Thyroid gland (tissue), 4 donors: ENCODE measurements around the gene TXLNA. TPM values are rescaled to one million over a fixed set of nuclear protein-coding genes. Genes with fewer than 3 reads are reported as not detected.
"Not testable (repeated sequence)": the region's sequence is repeated elsewhere in the genome, so short reads cannot be mapped to it uniquely, and the experiment has no call there.

Source experiments
- DNase-seq, 2 donors: peaks; one replicate each; pipeline ENCODE4 v3.0.0-alpha.2; 2019
- H3K27ac ChIP-seq, 3 donors: fragments of 200-600 bp; sonication (generic); 1 replicate in 2 of 3; 2 replicates in 1 of 3; pipeline ENCODE4 v1.5.1; 2016 to 2019; ENCODE audit warnings: mild to moderate bottlenecking in 1 of 3, moderate library complexity in 1 of 3
- H3K27me3 ChIP-seq: fragments of 200-600 bp; sonication (generic); one replicate; pipeline ENCODE4 v1.5.1; 2019
- H3K36me3 ChIP-seq, 2 donors: fragments of 200-600 bp; sonication (generic); one replicate each; pipeline ENCODE4 v1.5.1; 2016 to 2019
- H3K4me1 ChIP-seq, 2 donors: fragments of 200-600 bp; sonication (generic); one replicate each; pipeline ENCODE4 v1.5.1; 2017 to 2019
- H3K4me3 ChIP-seq, 3 donors: fragments of 200-600 bp; sonication (generic); replicated peaks in 1 of 3; 1 replicate in 2 of 3; 2 replicates in 1 of 3; pipeline ENCODE4 v1.5.1; 2016; ENCODE audit warnings: mild to moderate bottlenecking in 1 of 3
- H3K9me3 ChIP-seq: fragments of 200-600 bp; sonication (generic); one replicate; pipeline ENCODE4 v1.5.1; 2017
- POLR2A ChIP-seq, 2 donors: fragments of 450-650 bp; IDR thresholded peaks; one replicate each; pipeline ENCODE4 v1.6.1; 2017; ENCODE audit warnings: antibody characterized with exemption in 2 of 2, mild to moderate bottlenecking in 2 of 2, moderate library complexity in 1 of 2
- WGBS, 2 donors: methylation state at CpG; one replicate each; pipeline ENCODE4 v1.1.5; 2017; 5-methylcytosine and 5-hydroxymethylcytosine counted together
- intact Hi-C: fragments of 100-400 bp; cut with DNase I; formaldehyde crosslinking; loops from one replicate; pipeline ENCODE4 v1.15.1; 2023
- total RNA-seq, 4 donors: library from RNA; depleted of rRNA; stranded (reverse); fragments of >200 nt; gene quantifications; one replicate each; pipeline ENCODE4 v1.2.3, GENCODE V29; 2016
- TF ChIP-seq, protein P1 (sequence below), 6 experiments: fragments of 200-600 bp in 3 of 6; fragments of 450-650 bp in 3 of 6; sonication (generic) in 3 of 6; IDR thresholded peaks; one replicate each; pipeline ENCODE4 v1.5.1; 2016 to 2019; ENCODE audit warnings: antibody characterized with exemption in 6 of 6, mild to moderate bottlenecking in 2 of 6, inconsistent platforms in 1 of 6, moderate library complexity in 1 of 6

TXLNA gene
- total RNA-seq, 4 donors from 2014 or later = 47.7 to 69.4 (median 60.6) TPM

- intact Hi-C loops = no loop called here
- no peak for DNase-seq
- Histone ChIP-seq H3K9me3 (no peaks in the 10 kb centered on the region), H3K36me3 (no peaks in the 10 kb centered on the region), H3K4me3 (no peak overlapping the region), H3K4me1 (peaks cover 15 to 17% of the 10 kb centered on the region in 2 donors), H3K27me3 (no peaks in the 10 kb centered on the region), H3K27ac (peak overlapping the region in 1 of 3 donors; percentile 19)
- 90 to 93% methylated on average over 3 of the region's 3 CpGs for WGBS, 2 donors
- TF ChIP-seq, protein P1, sequence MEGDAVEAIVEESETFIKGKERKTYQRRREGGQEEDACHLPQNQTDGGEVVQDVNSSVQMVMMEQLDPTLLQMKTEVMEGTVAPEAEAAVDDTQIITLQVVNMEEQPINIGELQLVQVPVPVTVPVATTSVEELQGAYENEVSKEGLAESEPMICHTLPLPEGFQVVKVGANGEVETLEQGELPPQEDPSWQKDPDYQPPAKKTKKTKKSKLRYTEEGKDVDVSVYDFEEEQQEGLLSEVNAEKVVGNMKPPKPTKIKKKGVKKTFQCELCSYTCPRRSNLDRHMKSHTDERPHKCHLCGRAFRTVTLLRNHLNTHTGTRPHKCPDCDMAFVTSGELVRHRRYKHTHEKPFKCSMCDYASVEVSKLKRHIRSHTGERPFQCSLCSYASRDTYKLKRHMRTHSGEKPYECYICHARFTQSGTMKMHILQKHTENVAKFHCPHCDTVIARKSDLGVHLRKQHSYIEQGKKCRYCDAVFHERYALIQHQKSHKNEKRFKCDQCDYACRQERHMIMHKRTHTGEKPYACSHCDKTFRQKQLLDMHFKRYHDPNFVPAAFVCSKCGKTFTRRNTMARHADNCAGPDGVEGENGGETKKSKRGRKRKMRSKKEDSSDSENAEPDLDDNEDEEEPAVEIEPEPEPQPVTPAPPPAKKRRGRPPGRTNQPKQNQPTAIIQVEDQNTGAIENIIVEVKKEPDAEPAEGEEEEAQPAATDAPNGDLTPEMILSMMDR (IDR thresholded peaks at IDR 0.05) = no peak
- TF ChIP-seq POLR2A (IDR thresholded peaks at IDR 0.05) = no peak
Observed at GRCh38 chr1:32144033-32144432, 35.4 kb upstream of the TXLNA start.

GRCh38 chr1:32147799-32148198 is 31.7 kb upstream of the TXLNA start:
- H3K9me3 ChIP-seq, DNase-seq, H3K36me3 ChIP-seq, intact Hi-C loops, H3K4me3 ChIP-seq, H3K27ac ChIP-seq, H3K27me3 ChIP-seq: not testable (repeated sequence)
- WGBS, 2 donors = 94 to 96% methylated on average over 5 of the region's 5 CpGs
- H3K4me1 ChIP-seq = peaks cover 17 to 20% of the 10 kb centered on the region in 2 donors

DNA sequence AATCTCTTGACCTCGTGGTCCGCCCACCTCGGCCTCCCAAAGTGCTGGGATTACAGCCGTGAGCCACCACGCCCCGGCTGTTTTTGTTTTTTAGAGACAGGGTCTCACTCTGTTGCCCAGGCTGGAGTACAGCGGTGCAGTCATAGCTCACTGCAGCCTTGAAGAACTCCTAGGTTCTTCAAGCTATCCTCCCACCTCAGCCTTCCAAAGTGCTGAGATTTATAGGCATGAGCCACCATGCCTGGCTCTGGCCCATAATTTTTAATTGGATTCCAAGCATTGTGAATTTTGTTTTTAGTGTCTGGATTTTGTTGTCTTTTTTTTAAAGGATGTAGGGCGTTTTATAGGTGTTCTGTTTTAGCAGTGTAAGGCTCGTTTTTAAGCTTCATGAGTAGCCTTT is 28.6 kb upstream of the TXLNA start:
- Histone ChIP-seq H3K27ac (no peak overlapping the region), H3K27me3 (no peaks in the 10 kb centered on the region), H3K36me3 (peaks cover 0 to 6% of the 10 kb centered on the region in 2 donors), H3K4me3 (no peak overlapping the region), H3K4me1 (peaks cover 6 to 11% of the 10 kb centered on the region in 2 donors), H3K9me3 (no peaks in the 10 kb centered on the region)
- 88% methylated on average over 9 of the region's 9 CpGs for WGBS, 2 donors
- no peak for TF ChIP-seq POLR2A (IDR thresholded peaks at IDR 0.05)
- TF ChIP-seq, protein P1 (IDR thresholded peaks at IDR 0.05) = no peak
- intact Hi-C loops = no loop called here
- DNase-seq = no peak

DNA sequence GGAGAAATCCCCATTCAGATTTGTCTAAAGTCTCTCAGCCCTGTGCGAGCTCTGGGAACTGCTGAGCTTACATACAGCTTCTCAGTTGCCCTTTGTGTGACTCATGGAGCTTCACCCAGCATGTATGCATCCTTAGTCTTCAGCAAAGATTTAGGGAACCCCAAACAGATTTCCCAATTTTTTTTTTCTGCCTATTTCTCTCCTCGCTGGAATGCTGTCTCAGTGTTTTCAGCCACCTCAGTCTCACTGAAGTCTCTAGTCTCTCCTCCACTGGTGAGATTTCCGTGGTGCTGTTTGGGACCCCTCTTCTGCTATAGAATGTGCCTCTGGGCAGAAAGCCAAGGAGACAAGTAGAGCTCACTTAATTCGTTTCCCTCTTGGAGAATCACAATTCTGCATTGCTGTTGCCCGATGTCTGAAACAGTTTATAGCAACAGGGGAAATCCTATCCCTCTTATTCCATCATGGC is 28.1 kb upstream of the TXLNA start:
- no peak for DNase-seq
- Histone ChIP-seq H3K4me1 (peaks cover 6 to 11% of the 10 kb centered on the region in 2 donors), H3K36me3 (peaks cover 0 to 8% of the 10 kb centered on the region in 2 donors), H3K27ac (no peak overlapping the region), H3K9me3 (no peaks in the 10 kb centered on the region), H3K4me3 (no peak overlapping the region), H3K27me3 (no peaks in the 10 kb centered on the region)
- WGBS, 2 donors = 35 to 40% methylated on average over 5 of the region's 5 CpGs
- TF ChIP-seq, protein P1 (IDR thresholded peaks at IDR 0.05) = no peak
- intact Hi-C loops = no loop called here

GRCh38 chr1:32159189-32159588 is 20.3 kb upstream of the TXLNA start:
- no peaks in the 10 kb centered on the region for H3K27me3 ChIP-seq
- H3K4me3 ChIP-seq = no peak overlapping the region
- 57 to 75% methylated on average over 3 of the region's 3 CpGs for WGBS, 2 donors
- DNase-seq = peak in 1 of 2 donors; percentile 6
- intact Hi-C loops = no loop called here
- H3K4me1 ChIP-seq = peaks cover 0 to 4% of the 10 kb centered on the region in 2 donors
- H3K36me3 ChIP-seq = peaks cover 54 to 71% of the 10 kb centered on the region in 2 donors
- H3K9me3 ChIP-seq = no peaks in the 10 kb centered on the region
- TF ChIP-seq, protein P1 (IDR thresholded peaks at IDR 0.05) = no peak
- TF ChIP-seq POLR2A (IDR thresholded peaks at IDR 0.05) = no peak
- no peak overlapping the region for H3K27ac ChIP-seq

DNA sequence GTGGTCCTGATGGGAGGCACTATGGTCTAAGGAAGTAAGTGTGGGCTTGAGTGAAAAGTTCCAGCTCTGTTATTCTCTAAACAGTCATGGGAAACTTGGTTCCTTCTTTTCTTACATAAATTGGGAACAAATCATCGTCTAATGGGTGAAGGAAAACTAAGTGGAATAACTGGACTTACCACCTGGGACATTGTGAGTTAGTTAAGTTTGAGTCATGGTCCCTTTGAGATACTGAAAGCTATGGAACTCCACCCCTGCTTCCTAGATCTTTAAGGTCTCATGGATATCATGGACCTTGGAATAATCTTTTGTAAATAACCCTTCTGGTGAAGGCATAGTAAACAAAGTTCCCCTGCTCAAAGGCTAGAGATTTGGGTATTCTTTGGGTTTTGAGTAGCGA is 16.1 kb upstream of the TXLNA start:
- no peak for TF ChIP-seq POLR2A (IDR thresholded peaks at IDR 0.05)
- TF ChIP-seq, protein P1 (IDR thresholded peaks at IDR 0.05) = no peak
- WGBS, 2 donors = 98 to 100% methylated on average over 2 of the region's 2 CpGs
- H3K36me3 ChIP-seq = peaks cover 50 to 68% of the 10 kb centered on the region in 2 donors

GRCh38 chr1:32165633-32166032 is 13.8 kb upstream of the TXLNA start:
- WGBS, 2 donors = 93 to 94% methylated on average over 10 of the region's 10 CpGs
- H3K9me3 ChIP-seq, H3K4me3 ChIP-seq, H3K27ac ChIP-seq, H3K27me3 ChIP-seq, DNase-seq, H3K4me1 ChIP-seq, intact Hi-C loops: not testable (repeated sequence)
- H3K36me3 ChIP-seq = peaks cover 46 to 71% of the 10 kb centered on the region in 2 donors

More for the DNA sequence above, 16.1 kb upstream of the TXLNA start:
- no peaks in the 10 kb centered on the region for H3K9me3 ChIP-seq
- no peaks in the 10 kb centered on the region for H3K27me3 ChIP-seq
- H3K4me3 ChIP-seq = no peak overlapping the region
- intact Hi-C loops = no loop called here
- H3K27ac ChIP-seq = no peak overlapping the region
- no peak for DNase-seq
- peaks cover 0 to 4% of the 10 kb centered on the region in 2 donors for H3K4me1 ChIP-seq
